Measurements from ENCODE around the gene ARHGAP31.

- TF ChIP-seq POLR2AphosphoS5 (IDR thresholded peaks at IDR 0.05; ENCODE audit: low read depth, low read length) (no peak), SIN3A (IDR thresholded peaks at IDR 0.05; ENCODE audit: borderline replicate concordance, insufficient read depth, low read length) (no peak)
Observed at GRCh38 chr3:119293105-119293870, 895 bp upstream of the ARHGAP31 start.

Data from PFSK-1 (cell line).